ENCODE measurements around the gene EIF4G3. TPM values are rescaled to one million over a fixed set of nuclear protein-coding genes. Genes with fewer than 3 reads are reported as not detected.

The EIF4G3 gene
- total and polyA plus RNA-seq, 4 donors: 16.5 to 59.8 (median 33.4) TPM

- no peaks in the 10 kb centered on the region for H3K27me3 ChIP-seq (ENCODE audit: control insufficient read depth in 3 of 3, insufficient read depth in 3 of 3, low read length in 2 of 3)
- H3K4me1 ChIP-seq (ENCODE audit: control insufficient read depth in 5 of 5, insufficient read depth in 5 of 5, low read length in 5 of 5): peaks cover 0 to under 1% (median 0%) of the 10 kb centered on the region in 5 donors
- DNase-seq (no peak), ATAC-seq (ENCODE audit: insufficient read depth, low FRiP score) (no peak)
- H3K4me3 ChIP-seq: no peak overlapping the region
- H3K9me3 ChIP-seq (ENCODE audit: control insufficient read depth in 4 of 4, insufficient read depth in 3 of 4, low read length in 3 of 4): no peaks in the 10 kb centered on the region
- no peak overlapping the region for H3K9ac ChIP-seq (ENCODE audit: insufficient read depth in 1 of 2, low read length in 2 of 2)
- no peak for TF ChIP-seq CTCF (IDR thresholded peaks at IDR 0.05; ENCODE audit: control extremely low read depth, extremely low read depth)
- H3K27ac ChIP-seq (ENCODE audit: low read depth in 1 of 2, low read length in 1 of 2): no peak overlapping the region
- WGBS, 2 donors: 51 to 54% methylated on average over 4 of the region's 4 CpGs
- peaks cover 3 to 8% (median 5%) of the 10 kb centered on the region in 4 donors for H3K36me3 ChIP-seq (ENCODE audit: control insufficient read depth in 4 of 4, insufficient read depth in 4 of 4, low read length in 4 of 4)
Measured at GRCh38 chr1:21084111-21084810, 92.4 kb downstream of the EIF4G3 start.

- no peak for ATAC-seq (ENCODE audit: insufficient read depth, low FRiP score)
- Histone ChIP-seq H3K4me3 (no peak overlapping the region), H3K27ac (ENCODE audit: low read depth in 1 of 2, low read length in 1 of 2) (no peak overlapping the region), H3K27me3 (ENCODE audit: control insufficient read depth in 3 of 3, insufficient read depth in 3 of 3, low read length in 2 of 3) (no peaks in the 10 kb centered on the region), H3K4me1 (ENCODE audit: control insufficient read depth in 5 of 5, insufficient read depth in 5 of 5, low read length in 5 of 5) (no peaks in the 10 kb centered on the region), H3K36me3 (ENCODE audit: control insufficient read depth in 4 of 4, insufficient read depth in 4 of 4, low read length in 4 of 4) (peaks cover 3 to 4% (median 3%) of the 10 kb centered on the region in 4 donors), H3K9ac (ENCODE audit: insufficient read depth in 1 of 2, low read length in 2 of 2) (no peak overlapping the region), H3K9me3 (ENCODE audit: control insufficient read depth in 4 of 4, insufficient read depth in 3 of 4, low read length in 3 of 4) (no peaks in the 10 kb centered on the region)
- WGBS, 2 donors: 91 to 93% methylated on average over 6 of the region's 6 CpGs
- no peak for DNase-seq
- TF ChIP-seq CTCF (IDR thresholded peaks at IDR 0.05; ENCODE audit: control extremely low read depth, extremely low read depth): no peak
Measured at GRCh38 chr1:21082073-21082472, 94.6 kb downstream of the EIF4G3 start.

- Histone ChIP-seq H3K9me3 (ENCODE audit: control insufficient read depth in 4 of 4, insufficient read depth in 3 of 4, low read length in 3 of 4) (no peaks in the 10 kb centered on the region), H3K4me1 (ENCODE audit: control insufficient read depth in 5 of 5, insufficient read depth in 5 of 5, low read length in 5 of 5) (peaks cover 0 to 2% (median 0%) of the 10 kb centered on the region in 5 donors), H3K9ac (ENCODE audit: insufficient read depth in 1 of 2, low read length in 2 of 2) (no peak overlapping the region), H3K36me3 (ENCODE audit: control insufficient read depth in 4 of 4, insufficient read depth in 4 of 4, low read length in 4 of 4) (peaks cover 0 to 2% (median 0%) of the 10 kb centered on the region in 4 donors), H3K4me3 (no peak overlapping the region), H3K27ac (ENCODE audit: low read depth in 1 of 2, low read length in 1 of 2) (no peak overlapping the region), H3K27me3 (ENCODE audit: control insufficient read depth in 3 of 3, insufficient read depth in 3 of 3, low read length in 2 of 3) (no peaks in the 10 kb centered on the region)
- no peak for TF ChIP-seq CTCF (IDR thresholded peaks at IDR 0.05; ENCODE audit: control extremely low read depth, extremely low read depth)
- no peak for ATAC-seq (ENCODE audit: insufficient read depth, low FRiP score)
- no peak for DNase-seq
Measured at GRCh38 chr1:21077085-21077484, 99.6 kb downstream of the EIF4G3 start.

GRCh38 chr1:21072721-21073120 is 104.0 kb downstream of the EIF4G3 start:
- 65 to 77% methylated on average over 3 of the region's 3 CpGs for WGBS, 2 donors
- Histone ChIP-seq H3K9ac (ENCODE audit: insufficient read depth in 1 of 2, low read length in 2 of 2) (no peak overlapping the region), H3K27ac (ENCODE audit: low read depth in 1 of 2, low read length in 1 of 2) (no peak overlapping the region), H3K9me3 (ENCODE audit: control insufficient read depth in 4 of 4, insufficient read depth in 3 of 4, low read length in 3 of 4) (no peaks in the 10 kb centered on the region), H3K4me1 (ENCODE audit: control insufficient read depth in 5 of 5, insufficient read depth in 5 of 5, low read length in 5 of 5) (peaks cover 0 to 4% (median 2%) of the 10 kb centered on the region in 5 donors), H3K36me3 (ENCODE audit: control insufficient read depth in 4 of 4, insufficient read depth in 4 of 4, low read length in 4 of 4) (peaks cover 0 to 3% (median 0%) of the 10 kb centered on the region in 4 donors), H3K27me3 (ENCODE audit: control insufficient read depth in 3 of 3, insufficient read depth in 3 of 3, low read length in 2 of 3) (no peaks in the 10 kb centered on the region), H3K4me3 (no peak overlapping the region)
- DNase-seq: no peak
- ATAC-seq (ENCODE audit: insufficient read depth, low FRiP score): no peak
- no peak for TF ChIP-seq CTCF (IDR thresholded peaks at IDR 0.05; ENCODE audit: control extremely low read depth, extremely low read depth)
